GM23248 (cell line): Measurements from ENCODE around the gene MARCHF7. TPM values are rescaled to one million over a fixed set of nuclear protein-coding genes. Genes with fewer than 3 reads are reported as not detected.

Experiments used
- DNase-seq: peaks from one replicate; pipeline ENCODE4 v3.0.0-alpha.2; 2015
- H2AFZ ChIP-seq: fragments of 200-600 bp; sonication (generic); 2 replicates; pipeline ENCODE4 v1.6.1; 2016; ENCODE audit warnings: antibody characterized with exemption
- H3F3A ChIP-seq: fragments of 200-600 bp; sonication (generic); 2 replicates; pipeline ENCODE4 v1.6.1; 2016; ENCODE audit warnings: mild to moderate bottlenecking, antibody characterized with exemption, mixed run types; ENCODE audit not compliant: insufficient read depth
- H3K27ac ChIP-seq: fragments of 200-600 bp; sonication (generic); 2 replicates; pipeline ENCODE4 v1.5.1; 2016; ENCODE audit warnings: mild to moderate bottlenecking
- H3K27me3 ChIP-seq: fragments of 200-600 bp; sonication (generic); replicated peaks from 2 replicates; pipeline ENCODE4 v1.6.1; 2016; ENCODE audit warnings: mild to moderate bottlenecking; ENCODE audit not compliant: insufficient read depth
- H3K36me3 ChIP-seq: fragments of 200-600 bp; sonication (generic); 2 replicates; pipeline ENCODE4 v1.6.1; 2016; ENCODE audit warnings: low read depth, mild to moderate bottlenecking
- H3K4me1 ChIP-seq: fragments of 200-600 bp; sonication (generic); 2 replicates; pipeline ENCODE4 v1.6.1; 2016; ENCODE audit warnings: mild to moderate bottlenecking; ENCODE audit not compliant: insufficient read depth
- H3K4me2 ChIP-seq: fragments of 200-600 bp; sonication (generic); one replicate; pipeline ENCODE4 v1.6.1; 2016; ENCODE audit warnings: mild to moderate bottlenecking; ENCODE audit not compliant: unreplicated experiment
- H3K4me3 ChIP-seq: fragments of 200-600 bp; sonication (generic); 2 replicates; pipeline ENCODE4 v1.5.1; 2016; ENCODE audit warnings: mild to moderate bottlenecking
- H3K79me2 ChIP-seq: fragments of 200-600 bp; sonication (generic); 2 replicates; pipeline ENCODE4 v1.6.1; 2016; ENCODE audit warnings: mild to moderate bottlenecking; ENCODE audit not compliant: insufficient read depth
- H3K9ac ChIP-seq: fragments of 200-600 bp; sonication (generic); 2 replicates; pipeline ENCODE4 v1.6.1; 2016; ENCODE audit warnings: mild to moderate bottlenecking
- H3K9me2 ChIP-seq: fragments of 200-600 bp; sonication (generic); 2 replicates; pipeline ENCODE4 v1.6.1; 2016; ENCODE audit warnings: mixed run types, mild to moderate bottlenecking, moderate library complexity; ENCODE audit not compliant: insufficient read depth
- H3K9me3 ChIP-seq: fragments of 200-600 bp; sonication (generic); one replicate; pipeline ENCODE4 v1.6.1; 2017; ENCODE audit warnings: low read depth
- H4K20me1 ChIP-seq: fragments of 200-600 bp; sonication (generic); 2 replicates; pipeline ENCODE4 v1.6.0; 2016; ENCODE audit not compliant: insufficient read depth
- EZH2 ChIP-seq: fragments of 200-600 bp; sonication (generic); IDR thresholded peaks from 2 replicates; pipeline ENCODE4 v1.6.1; 2018; ENCODE audit warnings: antibody characterized with exemption, mild to moderate bottlenecking; ENCODE audit not compliant: insufficient read depth, poor library complexity, severe bottlenecking
- EZH2phosphoT487 ChIP-seq: fragments of 200-600 bp; sonication (generic); IDR thresholded peaks from 2 replicates; pipeline ENCODE4 v1.6.1; 2018; ENCODE audit warnings: antibody characterized with exemption, moderate library complexity, mild to moderate bottlenecking, low read depth; ENCODE audit not compliant: insufficient read depth
- WGBS, 2 experiments: methylation state at CpG; one replicate each; pipeline ENCODE4 v1.1.6; 2015 to 2017; ENCODE audit warnings: low lambda C conversion rate in 2 of 2, low coverage in 1 of 2; ENCODE audit errors: missing lambda C conversion rate in 2 of 2; 5-methylcytosine and 5-hydroxymethylcytosine counted together
- in situ Hi-C: fragments of 300-500 bp; cut with MboI; formaldehyde crosslinking; loops from 2 replicates; pipeline ENCODE4 v1.15.0; 2020
- polyA plus RNA-seq: library from polyadenylated mRNA; unstranded; fragments of >200 nt; fragmentation: Nextera tagmentation; extraction: Ambion mirVana; gene quantifications from 2 replicates; pipeline ENCODE4 v1.2.1, GENCODE V29; 2016
- total RNA-seq: library from RNA; depleted of rRNA; stranded (reverse); fragments of >200 nt; shearing (Covaris generic); gene quantifications from 2 replicates; pipeline ENCODE4 v1.2.3, GENCODE V29; 2014

The MARCHF7 gene
- total and polyA plus RNA-seq, 2 experiments from 2014 or later: 92.7 to 99.3 TPM

- in situ Hi-C loops: no loop called here
These were observed 16.3 kb downstream of the MARCHF7 start for GRCh38 chr2:159728629-159729028.

GRCh38 chr2:159735648-159736047 is 23.3 kb downstream of the MARCHF7 start:
- WGBS, 2 experiments: 13 to 19% methylated on average over 1 of the region's 1 CpG

More at GRCh38 chr2:159728629-159729028, 16.3 kb downstream of the MARCHF7 start:
- Histone ChIP-seq H3K4me2 (no peak overlapping the region), H3K4me3 (no peak overlapping the region), H3K27me3 (no peaks in the 10 kb centered on the region), H3F3A (peaks cover 4% of the 10 kb centered on the region; the same call in 1 of the 2 replicates), H3K9ac (no peak overlapping the region), H2AFZ (no peak overlapping the region), H3K9me3 (no peaks in the 10 kb centered on the region), H3K9me2 (no peaks in the 10 kb centered on the region), H3K36me3 (peaks cover 69% of the 10 kb centered on the region), H3K4me1 (no peaks in the 10 kb centered on the region), H3K79me2 (peaks cover 100% of the 10 kb centered on the region), H3K27ac (no peak overlapping the region), H4K20me1 (peaks cover 55% of the 10 kb centered on the region)
- DNase-seq: no peak
- 80 to 84% methylated on average over 3 of the region's 3 CpGs for WGBS, 2 experiments
- TF ChIP-seq EZH2phosphoT487 (no peak), EZH2 (no peak)

GRCh38 chr2:159736048-159736447 is 23.7 kb downstream of the MARCHF7 start:
- in situ Hi-C loops: no loop called here
- H3K4me2 ChIP-seq: peak overlapping the region; percentile 24
- H4K20me1 ChIP-seq: peaks cover 31% of the 10 kb centered on the region
- DNase-seq: peak; percentile 43
- H3K36me3 ChIP-seq: peaks cover 69% of the 10 kb centered on the region
- no peaks in the 10 kb centered on the region for H3K9me2 ChIP-seq
- H3K27ac ChIP-seq: peak overlapping the region; percentile 48
- no peak for TF ChIP-seq EZH2phosphoT487
- TF ChIP-seq EZH2: no peak
- H3F3A ChIP-seq: peaks cover 27% of the 10 kb centered on the region
- H3K79me2 ChIP-seq: peaks cover 100% of the 10 kb centered on the region
- no peak overlapping the region for H3K4me3 ChIP-seq
- no peaks in the 10 kb centered on the region for H3K9me3 ChIP-seq
- no peak overlapping the region for H2AFZ ChIP-seq
- peaks cover 28% of the 10 kb centered on the region for H3K4me1 ChIP-seq
- 32 to 39% methylated on average over 3 of the region's 3 CpGs for WGBS, 2 experiments
- no peak overlapping the region for H3K9ac ChIP-seq
- no peaks in the 10 kb centered on the region for H3K27me3 ChIP-seq

More at GRCh38 chr2:159735648-159736047, 23.3 kb downstream of the MARCHF7 start:
- Histone ChIP-seq H3K27ac (peak overlapping the region; percentile 48), H3K4me2 (peak overlapping the region; percentile 24), H3K9ac (no peak overlapping the region), H3K4me3 (no peak overlapping the region), H2AFZ (no peak overlapping the region), H3K9me2 (no peaks in the 10 kb centered on the region), H3K9me3 (no peaks in the 10 kb centered on the region), H3K79me2 (peaks cover 100% of the 10 kb centered on the region), H3K27me3 (no peaks in the 10 kb centered on the region), H4K20me1 (peaks cover 31% of the 10 kb centered on the region), H3K36me3 (peaks cover 71% of the 10 kb centered on the region), H3F3A (peaks cover 27% of the 10 kb centered on the region), H3K4me1 (peaks cover 28% of the 10 kb centered on the region)
- TF ChIP-seq EZH2phosphoT487: no peak
- TF ChIP-seq EZH2: no peak
- in situ Hi-C loops: no loop called here
- DNase-seq: no peak

- Histone ChIP-seq H4K20me1 (peaks cover 31% of the 10 kb centered on the region), H3K4me1 (peaks cover 28% of the 10 kb centered on the region), H3K79me2 (peaks cover 100% of the 10 kb centered on the region), H3K9ac (no peak overlapping the region), H3K4me2 (peak overlapping the region; percentile 24), H3K9me2 (no peaks in the 10 kb centered on the region), H3K4me3 (no peak overlapping the region), H3K9me3 (no peaks in the 10 kb centered on the region), H3K27me3 (no peaks in the 10 kb centered on the region), H2AFZ (no peak overlapping the region), H3K36me3 (peaks cover 68% of the 10 kb centered on the region), H3K27ac (peak overlapping the region; percentile 48), H3F3A (peaks cover 27% of the 10 kb centered on the region)
- TF ChIP-seq EZH2phosphoT487: no peak
- no peak for TF ChIP-seq EZH2
- DNase-seq: peak; percentile 51
- WGBS, 2 experiments: 83 to 94% methylated on average over 1 of the region's 1 CpG
- in situ Hi-C loops: no loop called here
These were observed 25.1 kb downstream of the MARCHF7 start for GRCh38 chr2:159737292-159737916.
